AG20443 (cell line): ENCODE data around the gene TFEB.

Experiments
- DNase-seq: peaks from one replicate; pipeline ENCODE4 v3.0.0; 2012; ENCODE audit warnings: low spot score, mixed read lengths

The TFEB gene

DNA sequence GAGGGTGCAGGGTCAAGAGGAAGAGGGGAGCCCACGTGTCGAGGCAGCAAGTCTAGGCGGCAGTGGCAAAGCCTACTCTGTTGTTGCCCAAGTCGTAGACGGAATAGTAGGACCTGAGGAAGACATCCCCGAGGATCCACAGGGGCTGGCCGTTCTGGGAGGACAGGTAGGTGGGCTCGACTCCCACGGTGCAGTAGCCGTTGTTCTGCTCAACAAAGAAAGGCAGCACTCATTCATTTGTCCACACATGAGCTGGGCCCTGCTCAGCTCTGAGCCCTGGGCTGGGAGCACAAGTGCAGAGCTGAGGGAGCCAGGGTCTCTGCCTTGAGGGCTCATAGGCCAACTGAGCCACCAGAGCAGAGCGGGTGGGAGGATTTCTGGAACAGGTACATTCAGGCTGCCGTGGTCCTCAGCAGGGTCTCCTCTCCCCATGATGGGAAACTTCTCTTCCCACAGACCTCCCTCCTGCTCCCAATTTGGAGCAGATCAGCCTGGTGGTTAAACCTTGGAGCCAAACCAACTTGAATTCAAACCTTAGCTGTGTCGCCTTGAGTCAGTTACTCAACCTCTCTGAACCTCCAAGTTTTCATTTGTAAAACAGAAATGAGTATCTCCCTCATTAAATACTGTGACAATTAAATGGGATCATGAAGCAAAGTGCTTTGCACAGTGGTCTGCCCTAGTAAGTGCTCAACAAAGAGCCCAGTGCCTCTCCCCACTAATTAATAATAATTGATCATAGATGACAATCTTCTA, 1.6 kb upstream of the TFEB start:
- no peak for DNase-seq

GRCh38 chr6:41736186-41736733, 852 bp upstream of the TFEB start:
- DNase-seq: no peak

- peak; percentile 90 for DNase-seq
Observed at GRCh38 chr6:41734666-41735426, 562 bp downstream of the TFEB start.

DNA sequence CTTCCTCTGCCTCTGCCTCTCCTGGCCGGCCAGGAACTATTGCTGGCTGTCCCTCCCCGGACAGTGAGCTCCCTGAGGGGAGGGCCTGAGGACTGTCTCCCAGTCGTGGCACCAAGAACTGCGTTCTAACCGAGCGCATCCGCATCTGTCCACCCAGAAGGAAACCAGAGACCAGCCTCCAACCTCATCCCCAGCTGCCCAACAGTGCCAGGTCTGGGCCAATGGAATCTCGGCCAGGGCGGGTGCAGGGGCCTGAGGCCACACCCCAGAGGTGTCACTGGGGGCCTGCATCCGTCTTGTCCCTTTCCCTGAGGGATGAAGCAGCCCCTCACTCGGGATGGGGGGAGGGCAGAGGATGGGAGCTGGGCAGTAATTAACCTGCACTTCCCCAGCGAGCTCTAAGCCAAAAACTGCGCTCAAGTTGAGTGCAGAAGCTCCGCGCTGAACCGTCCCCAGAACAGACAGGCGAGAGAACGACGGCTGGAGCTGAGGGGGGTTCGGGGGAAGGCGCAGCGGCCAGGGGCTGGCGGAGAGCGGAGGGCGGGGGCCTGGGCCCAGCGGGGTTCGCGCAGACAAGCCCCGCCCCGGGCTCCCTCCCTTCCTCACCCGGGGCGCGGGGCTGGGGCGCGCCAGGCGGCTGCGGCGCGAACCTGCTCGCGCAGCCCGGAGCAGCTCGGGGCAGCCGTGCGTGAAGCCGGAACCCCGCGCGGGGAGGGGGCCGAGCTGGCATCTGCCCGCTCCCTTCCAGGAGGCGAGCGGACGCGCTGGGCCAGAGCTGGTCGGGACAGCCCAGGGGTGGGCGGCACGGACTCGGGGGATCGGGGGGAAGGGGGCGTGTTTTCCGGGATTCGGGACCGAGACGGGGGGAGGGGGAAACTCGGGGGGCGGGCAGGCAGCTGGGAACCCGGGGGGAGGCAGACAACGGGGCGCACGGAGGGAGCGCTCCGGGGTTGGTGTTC, 1.4 kb downstream of the TFEB start:
- DNase-seq: peak; percentile 92

GRCh38 chr6:41733360-41733706, 2.1 kb downstream of the TFEB start:
- no peak for DNase-seq

DNA sequence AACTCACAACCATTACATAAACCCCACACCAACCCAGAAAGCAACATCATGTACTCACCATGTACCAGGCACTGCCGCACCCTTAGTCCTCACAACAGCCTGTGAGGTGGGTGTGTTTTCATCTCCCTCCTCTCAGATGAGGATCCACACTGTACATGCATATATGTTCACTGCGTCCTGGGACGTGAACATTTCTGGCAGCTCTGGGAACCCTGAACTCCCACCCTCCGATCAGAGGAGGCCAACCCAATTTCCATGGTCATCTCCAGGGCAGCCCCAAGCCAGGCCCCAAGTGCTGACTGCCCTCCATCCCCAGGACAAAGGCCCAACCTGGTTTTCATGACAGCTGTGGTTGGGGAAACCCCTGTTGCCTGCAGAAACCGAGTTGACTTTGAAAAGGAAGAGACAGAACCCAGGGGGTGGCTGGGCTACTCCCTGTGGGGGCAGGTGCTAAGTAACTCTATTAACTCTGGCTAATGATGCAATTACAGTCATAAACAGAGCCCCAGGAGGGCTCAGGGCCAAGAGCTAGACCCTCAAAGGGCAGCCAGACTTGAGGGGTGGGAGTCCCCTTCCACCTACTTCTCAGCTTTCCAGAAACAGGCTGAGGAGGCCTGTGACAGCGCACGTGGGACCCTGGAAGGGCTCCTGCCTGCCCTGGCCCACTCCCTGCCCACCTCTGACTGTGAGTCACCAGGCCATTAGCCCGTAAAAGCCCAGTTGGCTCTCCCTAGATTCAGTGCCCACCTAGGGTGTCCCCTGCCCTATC, 2.6 kb downstream of the TFEB start:
- DNase-seq: no peak

- no peak for DNase-seq
Observed at GRCh38 chr6:41732149-41732548, 3.3 kb downstream of the TFEB start.

- DNase-seq: no peak
Observed at GRCh38 chr6:41731561-41732086, 3.8 kb downstream of the TFEB start.

- DNase-seq: no peak
Observed at GRCh38 chr6:41730531-41731436, 4.6 kb downstream of the TFEB start.

GRCh38 chr6:41729624-41730023, 5.8 kb downstream of the TFEB start:
- DNase-seq: no peak

DNA sequence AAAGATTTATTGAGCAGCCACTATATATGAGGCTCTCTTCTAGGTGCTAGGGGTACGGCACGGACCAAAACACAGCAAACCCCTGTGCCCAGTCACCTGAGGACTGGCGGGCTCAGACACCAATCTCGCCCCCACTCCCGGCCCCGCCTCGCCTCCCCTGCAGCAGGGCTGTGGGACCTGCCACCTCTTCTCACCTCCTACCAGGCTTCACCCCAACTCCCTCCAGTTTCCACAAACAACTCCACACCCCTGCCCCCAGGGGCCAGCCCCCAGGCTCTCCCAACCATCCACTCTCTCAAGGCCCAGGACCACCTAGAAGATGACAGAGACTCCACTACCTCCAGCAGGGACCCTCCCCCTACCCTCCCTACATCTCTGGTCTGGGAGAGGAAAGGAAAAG, 6.5 kb downstream of the TFEB start:
- DNase-seq: no peak

- no peak for DNase-seq
Observed at GRCh38 chr6:41728073-41728936, 7.1 kb downstream of the TFEB start.

GRCh38 chr6:41727705-41728072, 7.7 kb downstream of the TFEB start:
- DNase-seq: no peak

- no peak for DNase-seq
Observed at GRCh38 chr6:41726876-41727275, 8.5 kb downstream of the TFEB start.

DNA sequence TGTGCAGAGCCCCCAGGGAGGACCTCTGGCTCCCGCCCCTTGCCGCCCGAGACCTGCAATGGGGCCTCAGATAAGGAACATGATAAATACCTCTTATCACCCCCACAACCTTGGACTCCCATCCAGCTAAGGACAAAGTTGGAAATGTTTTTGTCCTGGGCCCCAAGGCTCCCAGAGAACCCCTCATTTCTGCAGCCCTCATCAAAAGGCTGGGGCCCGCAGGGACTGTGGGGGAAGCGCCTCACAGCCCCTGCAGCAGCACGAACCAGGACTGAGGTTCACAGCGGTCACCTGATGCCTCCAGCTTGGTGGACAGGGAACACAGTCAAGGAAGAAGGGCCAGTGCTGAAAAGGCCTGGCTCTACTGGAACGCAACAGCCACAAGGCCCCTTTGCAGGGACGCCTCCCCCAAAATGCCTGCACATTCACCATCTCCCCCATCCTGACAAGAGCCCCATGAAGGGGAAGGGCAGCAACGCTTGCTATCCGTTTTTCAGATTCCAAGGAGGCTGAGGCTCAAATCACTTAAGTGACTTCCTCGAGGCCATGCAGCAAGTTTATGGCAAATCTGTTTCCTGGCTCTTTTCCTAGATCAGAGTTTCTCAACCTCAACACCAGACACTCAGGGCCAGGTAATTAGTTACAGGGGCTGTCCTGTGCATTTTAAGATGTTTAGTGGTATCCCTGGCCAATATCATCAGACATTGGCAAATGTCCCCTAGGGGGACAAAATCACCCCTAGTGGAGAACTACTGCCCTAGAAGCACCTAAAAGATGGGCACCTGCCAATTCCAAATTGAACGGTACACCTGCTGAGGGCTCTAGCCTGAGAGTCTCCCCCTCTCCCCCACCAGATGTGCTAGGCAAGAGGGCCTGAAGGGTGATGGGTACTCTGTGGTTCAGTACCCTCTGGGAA, 10.6 kb downstream of the TFEB start:
- DNase-seq: no peak

GRCh38 chr6:41724228-41724580, 11.2 kb downstream of the TFEB start:
- no peak for DNase-seq

DNA sequence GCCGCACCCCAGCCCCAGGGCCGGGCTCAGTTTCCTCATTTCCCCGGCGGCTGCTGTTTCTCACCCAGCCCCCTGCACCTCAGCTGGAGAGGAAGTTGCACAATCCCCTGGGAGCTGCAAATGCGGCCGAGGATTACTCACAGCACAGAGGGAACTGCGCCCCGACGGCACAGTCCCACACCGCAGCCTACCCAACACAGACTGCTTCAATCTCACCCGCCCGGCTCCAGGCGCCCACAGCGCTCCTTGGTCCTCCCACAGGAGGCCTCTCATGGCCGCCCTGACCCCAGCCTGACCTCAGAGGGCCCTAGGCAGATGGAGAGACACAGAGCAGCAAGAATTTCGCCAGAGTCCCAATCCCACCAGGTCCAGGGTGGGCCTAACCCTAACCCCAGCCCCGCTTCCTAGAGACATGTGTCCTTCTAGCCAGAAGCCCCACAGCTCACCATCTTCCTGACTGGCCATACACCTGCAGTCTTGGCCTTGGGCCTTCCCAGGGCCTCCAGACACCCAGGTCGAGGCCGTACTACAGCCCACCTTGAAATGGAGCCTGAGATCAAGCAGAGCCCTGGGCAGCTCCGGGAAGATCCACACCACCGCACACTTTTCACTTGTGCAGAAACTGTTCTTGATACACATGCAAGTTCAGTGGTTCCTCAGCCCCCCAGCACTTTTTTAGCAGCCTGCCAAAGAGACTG, 11.7 kb downstream of the TFEB start:
- DNase-seq: peak; percentile 92
